PC-9 (cell line): Measurements from ENCODE around the gene PSMB7.

ENCODE experiments used
- CTCF ChIP-seq: fragments of 200-600 bp; sonication (generic); conservative IDR thresholded peaks from 2 replicates; pipeline ENCODE4 v1.6.1; 2017; ENCODE audit warnings: mixed run types, antibody characterized with exemption, mild to moderate bottlenecking, moderate library complexity
- EZH2 ChIP-seq: fragments of 200-600 bp; sonication (generic); IDR thresholded peaks from 2 replicates; pipeline ENCODE4 v1.8.0; 2017; ENCODE audit warnings: antibody characterized with exemption, low read depth

GRCh38 chr9:124426361-124426760 lies 11.1 kb upstream of the PSMB7 start:
- TF ChIP-seq CTCF: no peak
- no peak for TF ChIP-seq EZH2
